PC-9 (cell line): Measurements from ENCODE around the gene IQCH.

ENCODE experiments used
- CTCF ChIP-seq: fragments of 200-600 bp; sonication (generic); conservative IDR thresholded peaks from 2 replicates; pipeline ENCODE4 v1.6.1; 2017; ENCODE audit warnings: mixed run types, antibody characterized with exemption, mild to moderate bottlenecking, moderate library complexity
- EZH2 ChIP-seq: fragments of 200-600 bp; sonication (generic); IDR thresholded peaks from 2 replicates; pipeline ENCODE4 v1.8.0; 2017; ENCODE audit warnings: antibody characterized with exemption, low read depth

DNA sequence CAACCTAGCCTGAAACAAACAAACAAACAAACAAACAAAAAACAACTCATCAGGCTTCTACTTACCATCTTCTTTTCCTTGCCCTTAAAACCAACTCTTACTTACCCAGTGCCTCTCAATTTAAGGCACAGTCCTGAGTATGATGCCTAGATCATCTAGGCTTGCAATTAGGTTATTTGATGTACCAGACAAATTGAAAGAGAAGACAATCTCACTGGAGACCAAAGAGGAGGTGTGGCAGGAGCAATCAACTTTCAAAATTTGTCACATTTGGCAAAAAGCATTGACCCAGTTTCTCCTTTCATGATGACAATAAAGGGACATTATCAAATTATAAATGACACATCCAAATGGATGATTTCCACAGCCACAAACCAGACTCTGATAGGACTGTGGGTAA lies 36.2 kb upstream of the IQCH start:
- TF ChIP-seq CTCF (no peak), EZH2 (no peak)
